Activated T-cell treated with anti-CD3 and anti-CD28 coated beads, Interleukin-2, amount 50 U/mL, for 48 hours (primary cell): ENCODE results near the gene NADK.
"Not testable (repeated sequence)": the region's sequence is repeated elsewhere in the genome, so short reads cannot be mapped to it uniquely, and the experiment has no call there.

ENCODE experiments used
- DNase-seq, 2 experiments: peaks; one replicate each; pipeline ENCODE4 v3.0.0-alpha.2; 2020

The NADK gene

GRCh38 chr1:1703796-1704195, 74.5 kb downstream of the NADK start:
- no peak for DNase-seq

- not testable (repeated sequence) for DNase-seq
Measured at GRCh38 chr1:1702506-1702905, 75.8 kb downstream of the NADK start.
